ENCODE data around the gene SERPINA4.

The SERPINA4 gene, protein sequence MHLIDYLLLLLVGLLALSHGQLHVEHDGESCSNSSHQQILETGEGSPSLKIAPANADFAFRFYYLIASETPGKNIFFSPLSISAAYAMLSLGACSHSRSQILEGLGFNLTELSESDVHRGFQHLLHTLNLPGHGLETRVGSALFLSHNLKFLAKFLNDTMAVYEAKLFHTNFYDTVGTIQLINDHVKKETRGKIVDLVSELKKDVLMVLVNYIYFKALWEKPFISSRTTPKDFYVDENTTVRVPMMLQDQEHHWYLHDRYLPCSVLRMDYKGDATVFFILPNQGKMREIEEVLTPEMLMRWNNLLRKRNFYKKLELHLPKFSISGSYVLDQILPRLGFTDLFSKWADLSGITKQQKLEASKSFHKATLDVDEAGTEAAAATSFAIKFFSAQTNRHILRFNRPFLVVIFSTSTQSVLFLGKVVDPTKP

DNA sequence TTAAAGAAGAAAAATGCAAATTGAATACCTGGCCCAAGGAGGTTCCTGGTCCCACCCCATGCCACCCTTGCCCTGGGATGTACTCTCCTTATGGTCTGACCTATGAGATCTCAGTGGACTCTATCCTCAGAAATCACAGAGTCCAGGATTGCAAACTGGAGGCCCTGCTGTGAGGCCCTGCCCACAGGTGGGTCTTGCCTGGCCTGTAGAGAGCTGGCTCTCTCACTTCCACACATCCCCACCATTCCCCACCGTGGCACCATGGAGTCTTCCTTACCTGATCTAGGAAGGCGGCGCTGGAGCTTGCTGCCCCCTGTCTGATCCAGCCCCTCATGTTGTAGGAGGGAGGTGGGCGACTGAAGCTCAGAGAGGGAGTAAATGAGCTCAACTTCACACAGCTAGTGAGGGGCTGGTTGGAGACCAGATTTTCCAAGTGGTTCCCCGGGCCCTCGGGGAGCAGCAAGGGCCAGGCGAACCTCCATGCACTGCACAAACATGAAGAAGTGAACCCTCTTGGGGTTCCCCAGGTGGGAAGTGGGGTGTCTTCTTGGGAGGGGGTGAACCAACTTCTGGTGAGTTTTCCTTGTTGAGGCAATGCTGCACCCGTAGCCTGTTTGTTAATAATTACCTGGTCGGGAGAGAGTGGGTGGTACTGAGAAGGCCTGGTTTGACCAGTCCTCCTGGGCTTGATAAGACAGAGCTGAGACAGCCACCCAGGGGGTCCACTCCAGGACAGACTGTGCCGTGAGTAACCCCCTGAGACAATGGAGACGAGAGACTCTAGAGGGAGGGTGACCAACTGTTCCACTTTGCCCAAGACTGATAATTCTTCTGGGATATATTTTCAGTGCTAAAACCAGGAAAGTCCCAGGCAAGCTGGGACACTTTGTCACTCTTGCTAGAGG lies at the start of gene SERPINA4:
Gene SERPINA4, plus strand, starts transcription at position 692 of the 905 bp plus-strand sequence. CDS start 2,041 bp downstream, outside the sequence.
- no peak for DNase-seq

DNA sequence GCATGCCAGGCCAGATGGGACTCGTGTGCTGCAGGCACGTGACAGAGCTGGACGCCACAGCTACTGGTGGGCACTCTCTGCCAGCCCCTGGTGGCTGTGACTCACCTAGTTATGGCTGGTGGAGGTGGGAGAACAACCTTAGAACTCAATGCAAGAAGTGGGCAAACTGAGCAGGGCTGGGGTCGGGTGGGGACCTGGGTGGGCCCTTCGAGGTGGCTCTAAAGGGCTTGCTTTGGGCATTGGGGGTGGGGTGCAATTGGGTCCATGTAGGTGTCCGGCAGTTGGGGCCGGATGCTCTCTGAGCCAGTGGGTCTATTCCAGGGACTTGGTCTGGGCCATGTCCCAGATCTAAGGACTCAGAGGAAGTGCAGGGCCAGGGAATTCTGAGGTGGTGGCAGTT lies 46.9 kb upstream of the SERPINA4 start:
- DNase-seq: no peak

DNA sequence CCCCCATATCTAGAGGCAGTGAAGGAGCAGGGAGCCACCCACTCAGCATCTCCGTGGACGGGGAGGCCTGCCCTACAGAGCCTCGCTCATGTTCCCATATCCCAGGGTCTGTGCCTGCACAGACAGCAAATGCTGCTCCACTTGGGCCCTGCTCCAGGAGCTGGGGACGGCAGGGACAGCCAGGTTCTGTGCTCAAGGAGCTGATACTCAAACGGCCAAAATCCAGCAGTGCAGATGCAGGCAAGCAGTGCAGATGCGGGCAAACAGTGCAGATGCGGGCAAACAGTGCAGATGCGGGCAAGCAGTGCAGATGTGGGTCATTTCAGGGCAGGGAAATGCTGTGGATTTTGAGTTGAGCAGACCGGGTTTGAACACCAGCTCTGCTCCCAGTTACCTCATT lies 45.8 kb upstream of the SERPINA4 start:
- no peak for DNase-seq

DNA sequence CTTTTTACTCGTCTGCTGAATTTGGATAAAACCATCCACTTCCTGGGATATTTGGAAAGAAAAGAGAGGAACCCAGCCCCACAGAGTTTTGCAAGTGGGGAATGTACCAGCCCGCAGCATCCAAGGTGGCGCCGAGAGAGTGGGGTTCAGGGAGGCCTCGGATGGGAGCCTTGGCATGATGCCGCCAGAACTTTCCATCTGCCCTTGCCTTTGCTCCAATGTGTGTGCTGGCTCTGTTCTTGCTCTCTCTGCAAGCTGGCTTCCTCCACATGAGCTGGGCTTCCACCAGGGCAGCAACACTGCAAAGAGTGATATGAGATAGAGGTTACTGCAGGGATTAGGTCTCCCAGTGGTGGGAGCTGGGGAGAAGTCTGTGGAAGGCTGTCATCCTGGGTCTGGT lies 45.4 kb upstream of the SERPINA4 start:
- no peak for DNase-seq

DNA sequence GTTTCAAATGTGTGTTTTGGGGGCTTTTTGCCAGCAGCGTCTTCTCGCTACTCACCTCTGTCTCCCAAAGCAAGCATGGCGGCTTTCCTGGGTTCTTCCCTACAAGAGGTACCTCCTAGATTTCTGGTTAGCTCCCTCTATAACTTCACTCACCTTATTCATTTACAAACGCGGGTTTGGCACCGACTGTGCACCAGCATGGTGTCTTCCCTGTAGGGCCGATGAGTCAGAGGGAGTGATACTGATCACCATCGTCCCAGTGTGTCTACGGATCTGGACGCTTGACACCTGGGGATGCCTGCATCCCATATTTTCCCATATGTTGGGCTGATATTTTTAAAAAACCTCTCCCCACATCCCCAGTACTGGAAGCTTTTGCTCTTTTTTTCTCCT lies 44.0 kb upstream of the SERPINA4 start:
- DNase-seq: no peak

DNA sequence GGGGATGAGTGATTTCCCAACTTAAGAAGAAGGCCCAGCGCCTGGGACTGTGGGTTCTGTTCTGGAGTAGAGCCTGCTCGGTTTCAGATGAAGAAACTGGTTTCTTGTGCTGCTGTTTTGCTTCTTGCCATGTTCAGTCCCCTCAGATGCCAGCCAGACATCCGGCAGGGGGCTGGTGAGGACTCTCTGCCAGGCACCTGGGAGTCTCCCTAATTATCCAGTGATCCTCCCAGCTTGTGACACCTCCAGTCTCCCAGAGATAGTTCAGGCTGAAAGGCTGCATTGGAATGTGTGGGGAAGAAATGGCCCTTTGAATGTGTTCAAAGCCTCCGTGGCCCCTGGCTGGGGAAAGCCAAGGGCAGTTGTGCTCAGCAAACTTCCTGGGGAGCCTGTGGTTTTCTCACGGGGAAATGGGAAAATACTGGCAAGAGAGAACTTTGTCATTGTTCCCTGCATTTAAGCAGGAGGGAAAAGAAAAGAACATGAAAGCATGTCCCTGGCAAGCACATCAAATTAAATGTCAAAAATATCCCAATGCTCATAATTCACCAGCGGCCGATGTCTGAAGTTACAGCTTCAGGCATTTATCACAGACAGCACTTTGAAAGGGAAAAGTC lies 43.5 kb upstream of the SERPINA4 start:
- DNase-seq: no peak

DNA sequence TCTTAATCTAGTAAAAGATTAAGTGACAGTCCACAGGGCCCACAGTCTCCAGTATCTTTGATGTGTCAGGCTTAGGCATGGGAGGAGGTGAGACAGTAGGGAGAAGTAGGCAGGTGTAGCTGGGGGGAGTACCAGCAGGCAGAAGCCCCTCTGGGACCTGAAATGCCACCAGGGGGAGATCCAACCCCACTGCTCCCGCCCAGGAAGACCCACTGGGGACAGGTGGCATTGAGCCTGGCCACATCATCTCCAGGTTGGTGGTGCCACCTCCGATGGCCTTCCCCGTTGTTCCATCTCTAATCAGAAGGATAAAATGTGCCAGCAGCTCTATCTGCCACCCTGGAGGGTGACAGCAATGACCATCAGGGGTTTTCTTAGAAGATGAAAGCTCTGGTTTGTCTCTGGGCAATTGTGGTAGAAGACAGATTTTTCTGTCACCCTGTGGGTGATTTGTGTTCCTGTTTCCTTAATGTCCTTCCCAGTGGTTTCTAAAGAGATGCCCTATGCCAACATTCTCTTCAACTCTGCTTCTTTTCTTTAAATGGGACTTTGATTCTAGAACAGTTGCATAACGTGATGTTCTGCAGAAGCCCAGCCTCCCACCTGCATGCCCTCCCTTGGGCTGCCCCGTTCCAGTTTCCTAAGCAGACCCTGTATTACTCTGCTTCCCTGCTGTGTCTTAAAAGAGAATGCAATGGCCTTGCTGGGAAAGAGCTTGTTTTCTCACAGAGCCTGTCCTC lies 39.7 kb upstream of the SERPINA4 start:
- no peak for DNase-seq

DNA sequence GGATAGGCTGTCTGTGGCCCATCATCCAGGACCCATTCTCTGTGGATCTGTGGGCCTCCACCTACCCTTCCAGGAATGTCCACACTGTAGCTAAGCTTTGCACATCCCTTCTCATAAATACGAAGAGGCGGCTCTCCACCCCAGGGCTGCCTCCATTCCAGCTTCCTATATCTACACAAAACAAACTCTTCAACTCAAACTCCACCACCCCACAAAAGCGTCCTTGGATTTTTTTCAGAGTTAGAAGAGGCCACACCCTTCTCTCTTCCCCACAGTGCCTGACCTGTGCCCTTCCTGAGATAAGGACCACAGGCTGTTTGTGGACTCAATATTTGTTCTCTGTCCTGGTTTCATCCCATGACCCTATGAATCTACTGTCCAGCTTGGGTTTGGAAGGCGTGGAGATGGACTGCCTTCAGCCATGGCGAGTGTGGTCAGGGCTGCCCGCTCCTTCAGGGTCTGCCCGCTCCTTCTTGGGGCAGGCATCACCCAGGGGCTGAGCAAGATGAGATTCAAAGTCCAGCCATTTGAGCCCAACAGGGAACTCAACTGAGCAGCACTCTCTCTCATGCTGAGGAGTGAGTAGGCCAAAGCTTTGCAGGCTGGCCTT lies 39.0 kb upstream of the SERPINA4 start:
- DNase-seq: no peak

DNA sequence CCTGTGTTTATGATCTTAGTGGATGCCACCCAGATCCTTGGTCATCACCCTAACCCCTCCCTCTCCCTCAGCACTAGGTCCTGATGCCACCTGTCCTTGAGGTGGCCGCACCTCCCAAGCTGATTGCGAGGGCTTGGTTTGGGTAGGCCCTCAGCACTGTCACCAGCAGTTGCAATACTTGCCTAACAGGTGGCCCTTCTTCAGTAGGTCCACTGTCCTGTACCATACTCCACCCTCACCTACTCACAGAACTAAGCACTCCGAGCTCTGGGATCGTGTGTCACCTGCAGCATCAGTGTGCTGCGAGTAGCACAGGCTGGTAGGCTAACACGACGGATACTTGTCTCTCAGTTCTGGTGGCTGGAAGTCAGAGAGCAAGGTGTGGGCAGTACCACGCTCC lies 38.0 kb upstream of the SERPINA4 start:
- no peak for DNase-seq

DNA sequence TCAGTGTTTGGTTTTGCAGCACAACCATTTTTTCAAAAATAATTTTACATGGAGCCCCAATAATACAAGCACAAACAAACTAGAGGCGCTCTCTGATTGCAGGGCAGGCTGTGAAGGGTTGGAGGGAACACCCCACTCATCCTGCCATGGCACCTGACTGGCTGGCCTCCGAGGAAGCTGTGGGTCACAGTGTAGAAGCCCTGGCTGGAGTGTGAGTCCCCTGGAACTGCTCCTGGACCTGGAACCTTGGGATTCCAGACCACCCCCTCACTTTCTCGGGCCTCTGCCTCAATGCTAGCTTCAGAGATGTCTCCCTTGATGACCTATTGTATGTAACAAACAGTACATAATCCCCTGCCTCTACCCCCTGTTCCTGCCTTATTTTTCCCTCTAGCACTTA lies 37.1 kb upstream of the SERPINA4 start:
- no peak for DNase-seq

DNA sequence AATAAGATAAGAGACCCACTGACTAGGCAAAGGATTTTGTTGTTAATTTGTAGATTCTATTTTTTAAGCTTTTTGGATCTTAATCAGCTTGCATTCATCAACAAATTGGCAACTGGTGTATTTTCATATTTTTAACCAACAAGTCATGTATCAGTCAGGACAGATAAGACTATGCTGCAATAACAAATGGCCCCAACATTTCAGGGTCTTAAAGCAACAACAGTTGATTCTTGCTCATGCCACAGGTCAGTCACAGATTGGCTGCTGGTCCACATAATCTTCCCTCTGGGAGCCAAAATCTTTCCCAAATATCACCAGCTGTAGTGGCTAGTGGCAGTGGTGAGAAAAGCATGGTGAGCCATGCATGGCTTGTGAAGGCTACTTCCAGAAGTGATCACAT lies 30.1 kb upstream of the SERPINA4 start:
- no peak for DNase-seq

DNA sequence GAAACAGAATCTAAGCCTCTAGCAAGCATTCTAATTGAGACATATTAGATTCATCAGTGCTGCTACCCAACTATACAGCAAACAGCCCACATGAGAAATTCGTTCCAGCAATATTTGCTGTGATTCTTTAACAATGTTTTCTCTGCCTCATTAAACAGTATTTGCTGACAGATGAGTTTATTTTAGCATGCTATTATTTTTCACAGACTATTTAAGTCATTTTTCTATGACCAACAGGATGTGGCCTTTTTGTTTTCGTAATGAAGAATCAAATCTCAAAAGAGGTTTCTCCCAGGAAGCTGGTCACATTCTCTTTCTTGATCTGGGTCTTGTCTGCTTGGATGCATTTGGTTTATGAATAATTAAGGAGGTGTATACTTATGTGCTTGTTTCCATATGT lies 28.8 kb upstream of the SERPINA4 start:
- DNase-seq: no peak

DNA sequence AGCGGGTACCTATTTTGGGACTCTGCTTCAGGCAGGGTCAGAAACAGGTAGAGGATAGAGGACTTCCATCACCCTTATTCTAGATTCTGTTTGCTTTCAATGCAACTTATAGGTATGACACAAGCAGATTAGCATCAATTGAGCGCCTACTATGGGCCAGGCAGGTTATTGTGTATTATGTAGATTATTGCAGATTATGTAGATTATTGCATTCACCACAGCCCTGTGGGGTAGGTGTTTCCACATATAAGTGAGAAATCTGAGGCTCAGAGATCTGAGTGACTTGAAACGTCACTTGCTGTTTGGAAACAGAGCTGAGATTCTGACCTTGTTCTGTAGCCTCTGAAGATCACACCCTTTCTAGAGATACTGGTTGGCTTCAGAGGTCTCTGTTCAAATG lies 25.7 kb upstream of the SERPINA4 start:
- no peak for DNase-seq

DNA sequence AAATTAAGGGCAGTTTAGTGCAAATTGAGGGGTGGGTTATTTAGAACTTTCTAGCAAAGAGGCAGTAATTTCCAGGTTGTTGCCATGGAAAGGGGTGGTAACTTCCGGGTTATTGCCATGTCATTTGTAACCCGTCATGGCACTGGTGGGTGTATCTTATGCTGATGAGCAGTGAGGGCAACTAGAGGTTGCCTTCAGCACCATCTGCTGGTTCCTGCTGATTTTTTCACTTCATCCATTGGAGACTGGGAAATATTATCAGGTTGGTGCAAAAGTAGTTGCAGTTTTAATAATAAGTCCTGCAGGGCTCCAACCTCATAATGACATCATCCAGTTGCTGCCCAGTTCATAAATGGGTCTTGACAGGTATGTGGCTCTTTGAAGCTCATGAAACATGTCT lies 24.4 kb upstream of the SERPINA4 start:
- no peak for DNase-seq

DNA sequence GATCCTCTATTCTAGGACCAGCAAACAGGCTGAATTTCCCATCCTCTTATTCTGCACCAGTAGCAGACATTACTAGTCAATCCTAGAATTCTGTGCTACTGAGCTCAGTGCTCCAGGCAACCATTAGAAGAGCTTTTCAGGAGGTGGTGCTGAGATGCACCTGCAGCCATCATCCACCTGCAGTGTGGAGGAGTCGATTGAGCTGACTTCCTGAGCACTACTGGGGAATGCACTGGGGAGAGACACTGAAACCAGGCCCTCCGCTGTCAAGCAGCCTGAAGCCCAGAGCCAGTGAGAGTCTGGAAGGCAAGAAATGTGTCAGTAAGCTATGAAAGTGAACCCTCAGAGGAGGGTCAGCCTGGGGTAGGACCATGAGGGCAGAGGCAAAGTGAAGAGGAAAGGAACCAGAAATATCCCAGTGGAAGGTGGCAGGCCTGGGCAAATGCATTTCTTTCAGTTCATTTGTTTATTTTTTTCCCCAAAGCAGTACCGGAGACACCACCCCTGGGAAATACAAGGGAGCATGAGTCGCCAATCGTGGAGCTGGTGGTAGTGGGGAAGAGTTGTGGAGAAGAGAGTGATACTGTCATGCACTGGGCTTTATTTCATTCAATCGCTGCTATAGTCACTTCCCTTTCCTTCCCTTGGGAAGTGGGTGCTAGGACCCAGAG lies 23.0 kb upstream of the SERPINA4 start:
- no peak for DNase-seq

DNA sequence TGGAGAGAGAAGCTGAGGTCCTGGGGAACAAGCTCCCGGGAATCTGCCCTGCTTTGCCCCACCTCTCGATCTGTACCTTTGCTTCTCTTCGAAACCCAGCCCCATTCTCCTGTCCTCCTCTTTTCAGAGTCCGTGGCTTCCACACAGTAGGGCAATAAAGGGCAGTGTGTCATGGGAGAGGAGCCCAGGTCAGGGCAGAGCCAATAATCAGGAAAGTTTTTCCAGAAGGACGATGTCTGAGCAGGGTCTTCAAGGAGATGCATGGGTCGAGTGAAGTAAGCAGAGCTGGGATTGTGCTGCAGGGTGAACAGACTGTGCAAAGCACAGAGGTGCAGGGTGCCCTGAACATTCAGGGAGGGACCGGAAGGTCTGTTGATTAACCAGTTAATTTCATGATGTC lies 22.1 kb upstream of the SERPINA4 start:
- DNase-seq: no peak

DNA sequence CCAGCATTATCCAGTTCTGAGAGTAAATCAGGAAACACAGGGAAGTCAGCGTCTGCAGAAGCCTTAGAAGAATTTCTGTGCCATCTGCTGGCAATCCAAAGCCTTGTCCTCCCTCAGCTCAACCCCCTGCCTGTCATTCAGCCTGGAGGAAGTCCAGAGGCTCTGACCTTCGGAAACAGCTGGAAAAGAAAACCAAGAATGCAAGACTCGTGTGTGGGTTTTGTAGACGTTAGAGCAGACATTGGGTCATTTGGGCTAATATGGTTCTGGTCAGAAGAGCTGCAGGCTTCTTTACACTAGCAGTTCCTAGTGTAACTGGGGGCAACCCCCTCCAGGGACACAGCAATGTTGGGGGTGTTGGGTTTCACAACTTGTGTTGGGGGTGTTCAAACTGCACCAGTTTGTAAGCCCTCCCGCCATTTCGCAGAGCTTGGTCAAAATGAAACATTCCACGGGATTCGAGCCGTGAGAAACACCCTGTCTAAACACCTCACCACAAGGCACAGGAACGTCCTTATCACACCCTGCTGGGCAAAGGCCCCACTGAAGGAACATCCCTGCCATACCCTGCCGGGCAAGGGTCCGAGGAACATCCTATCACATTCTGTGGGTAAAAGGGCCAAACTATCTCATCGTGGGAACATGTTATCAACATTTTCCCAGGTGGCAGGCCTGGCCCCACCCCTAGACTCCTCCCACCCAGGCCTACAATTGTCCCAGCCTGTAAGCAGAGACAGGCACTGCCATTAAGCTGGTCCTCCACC lies 21.0 kb upstream of the SERPINA4 start:
- no peak for DNase-seq

DNA sequence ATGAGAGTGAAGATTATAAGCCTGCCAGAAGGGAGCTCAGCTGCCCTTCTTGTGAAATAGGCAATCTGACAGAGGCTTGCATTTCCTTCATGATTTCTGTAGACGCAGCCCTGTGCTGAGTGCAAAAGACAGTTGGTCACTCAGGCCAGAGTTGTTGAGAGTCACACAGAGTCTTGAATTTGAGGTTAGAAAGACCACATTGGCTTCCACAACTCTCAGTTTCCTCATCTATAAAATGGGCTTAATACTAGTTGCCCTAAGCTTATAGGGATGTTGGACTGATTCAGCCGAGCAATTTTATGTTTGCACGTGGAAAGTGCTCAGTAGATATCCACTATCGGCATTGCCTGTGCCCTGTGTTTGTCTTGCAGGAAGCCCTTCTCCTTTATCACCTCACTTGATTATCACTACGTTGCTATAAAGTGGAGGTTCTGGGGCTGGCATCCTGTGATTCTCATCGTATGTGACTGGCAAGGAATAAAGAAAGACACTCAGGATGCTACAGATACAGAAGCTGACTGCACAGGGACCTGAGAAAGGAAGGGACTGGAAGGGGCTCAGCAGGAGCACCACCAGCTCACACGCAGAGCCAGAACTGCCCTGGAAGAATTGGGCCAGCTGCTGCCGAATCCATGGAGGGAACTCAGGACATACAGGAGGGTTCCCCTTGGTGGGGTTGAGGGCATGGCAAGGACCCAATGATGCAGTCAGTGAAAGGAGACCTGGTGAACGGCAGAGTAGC lies 19.8 kb upstream of the SERPINA4 start:
- no peak for DNase-seq

DNA sequence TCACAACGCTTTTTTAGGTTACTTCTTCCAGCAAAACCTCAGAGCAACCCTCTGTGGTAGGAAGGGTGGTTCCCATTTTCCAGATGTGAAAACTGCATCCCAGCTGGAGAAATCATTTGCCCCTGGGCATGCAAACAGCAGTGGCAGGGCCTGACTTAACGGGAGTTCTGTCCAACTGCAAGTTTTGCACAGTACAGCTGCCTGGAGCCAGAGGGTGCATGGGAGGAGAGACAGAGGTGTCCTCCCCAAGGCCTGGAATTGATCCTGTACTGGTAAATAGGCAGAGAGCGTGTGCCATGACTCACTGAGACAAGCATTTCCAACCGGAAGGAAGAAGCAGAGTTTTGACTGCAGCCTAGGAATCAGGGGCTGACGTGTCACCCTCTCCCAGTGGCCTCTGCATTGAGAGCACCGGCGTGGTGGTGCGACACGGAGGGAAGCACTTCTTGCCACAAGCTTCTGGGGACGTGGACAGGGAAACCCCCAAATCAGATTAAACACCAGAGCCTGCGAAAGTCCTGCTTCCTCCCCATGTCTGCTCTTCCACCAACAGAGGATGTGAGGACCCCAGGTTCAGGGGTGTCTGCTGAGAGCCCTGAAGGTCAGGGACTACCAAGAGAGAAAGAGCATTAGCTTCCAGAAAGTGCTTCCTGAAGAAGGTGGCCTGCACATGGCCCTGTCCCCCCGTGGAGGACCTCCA lies 19.0 kb upstream of the SERPINA4 start:
- no peak for DNase-seq

Measured in GOT3 (cell line).